Aorta (tissue), 5 donors: ENCODE data around the gene NCKAP5L. TPM values are rescaled to one million over a fixed set of nuclear protein-coding genes. Genes with fewer than 3 reads are reported as not detected.

Experiments
- ATAC-seq: fragments of 200-7000 bp; cut with Tn5 transposase; one replicate; pipeline ENCODE4 v1.9.1; 2022; ENCODE audit warnings: moderate library complexity; ENCODE audit not compliant: low FRiP score
- DNase-seq, 2 donors: peaks; one replicate each; pipeline ENCODE4 v3.0.0-alpha.2; 2020
- H3K27ac ChIP-seq, 2 donors: one replicate each; pipeline ENCODE4 v1.5.1; 2013; ENCODE audit warnings: low read length in 2 of 2, mild to moderate bottlenecking in 2 of 2, moderate library complexity in 2 of 2, control low read depth in 1 of 2, inconsistent platforms in 1 of 2, low read depth in 1 of 2
- H3K27me3 ChIP-seq, 2 donors: one replicate each; pipeline ENCODE4 v1.6.1; 2013; ENCODE audit warnings: control low read depth in 1 of 2, low read length in 1 of 2, mild to moderate bottlenecking in 1 of 2, moderate library complexity in 1 of 2; ENCODE audit not compliant: insufficient read depth in 2 of 2, control insufficient read depth in 1 of 2
- H3K36me3 ChIP-seq, 2 donors: one replicate each; pipeline ENCODE4 v1.6.1; 2013; ENCODE audit warnings: control low read depth in 1 of 2, low read length in 1 of 2, mild to moderate bottlenecking in 1 of 2; ENCODE audit not compliant: insufficient read depth in 2 of 2, control insufficient read depth in 1 of 2
- H3K4me1 ChIP-seq, 2 donors: one replicate each; pipeline ENCODE4 v1.6.1; 2013; ENCODE audit warnings: low read length in 2 of 2, control low read depth in 1 of 2, mild to moderate bottlenecking in 1 of 2, moderate library complexity in 1 of 2; ENCODE audit not compliant: insufficient read depth in 2 of 2, control insufficient read depth in 1 of 2
- H3K4me3 ChIP-seq, 2 donors: one replicate each; pipeline ENCODE4 v1.5.1; 2013; ENCODE audit warnings: low read length in 2 of 2, control low read depth in 1 of 2, mild to moderate bottlenecking in 1 of 2
- H3K9me3 ChIP-seq: one replicate; pipeline ENCODE4 v1.6.1; 2013; ENCODE audit warnings: mild to moderate bottlenecking, low read length; ENCODE audit not compliant: control insufficient read depth
- WGBS, 2 donors: extraction: QIAGEN DNeasy Blood & Tissue Kit; methylation state at CpG; one replicate each; pipeline ENCODE4 v1.1.7; 2013; 5-methylcytosine and 5-hydroxymethylcytosine counted together
- intact Hi-C, 2 donors: fragments of 100-400 bp; cut with DNase I; formaldehyde crosslinking; loops; one replicate each; pipeline versions ENCODE4 v1.14.2 to v1.15.0; 2022
- long read RNA-seq, 2 donors: library from polyadenylated mRNA; unstranded; transcript quantifications; one replicate each; pipeline ENCODE4 v2.0.0, GENCODE V29; 2020 to 2021
- polyA plus RNA-seq, 2 donors: library from polyadenylated mRNA; stranded (reverse); fragments of 200-250 nt; gene quantifications; one replicate each; pipeline ENCODE4 v1.2.3, GENCODE V29; 2013
- total RNA-seq, 2 donors: library from RNA; stranded (reverse); fragmentation: NEBNext Ultra II Directional; extraction: Animal tissue kit (Norgen Biotek cat#: 25700); gene quantifications; one replicate each; pipeline ENCODE4 v1.2.1, GENCODE V29; 2021
- donor health status: healthy with polysubstance abuse.
- donor health status: Bipolar disorder and iron deficiency.
- donor health status: DM: no; HTN: no; CAD: no.
- donor health status: DM: no; HTN: no; CAD: no.
- donor health status: DM: yes; HTN: yes; CAD: no.

NCKAP5L gene, protein sequence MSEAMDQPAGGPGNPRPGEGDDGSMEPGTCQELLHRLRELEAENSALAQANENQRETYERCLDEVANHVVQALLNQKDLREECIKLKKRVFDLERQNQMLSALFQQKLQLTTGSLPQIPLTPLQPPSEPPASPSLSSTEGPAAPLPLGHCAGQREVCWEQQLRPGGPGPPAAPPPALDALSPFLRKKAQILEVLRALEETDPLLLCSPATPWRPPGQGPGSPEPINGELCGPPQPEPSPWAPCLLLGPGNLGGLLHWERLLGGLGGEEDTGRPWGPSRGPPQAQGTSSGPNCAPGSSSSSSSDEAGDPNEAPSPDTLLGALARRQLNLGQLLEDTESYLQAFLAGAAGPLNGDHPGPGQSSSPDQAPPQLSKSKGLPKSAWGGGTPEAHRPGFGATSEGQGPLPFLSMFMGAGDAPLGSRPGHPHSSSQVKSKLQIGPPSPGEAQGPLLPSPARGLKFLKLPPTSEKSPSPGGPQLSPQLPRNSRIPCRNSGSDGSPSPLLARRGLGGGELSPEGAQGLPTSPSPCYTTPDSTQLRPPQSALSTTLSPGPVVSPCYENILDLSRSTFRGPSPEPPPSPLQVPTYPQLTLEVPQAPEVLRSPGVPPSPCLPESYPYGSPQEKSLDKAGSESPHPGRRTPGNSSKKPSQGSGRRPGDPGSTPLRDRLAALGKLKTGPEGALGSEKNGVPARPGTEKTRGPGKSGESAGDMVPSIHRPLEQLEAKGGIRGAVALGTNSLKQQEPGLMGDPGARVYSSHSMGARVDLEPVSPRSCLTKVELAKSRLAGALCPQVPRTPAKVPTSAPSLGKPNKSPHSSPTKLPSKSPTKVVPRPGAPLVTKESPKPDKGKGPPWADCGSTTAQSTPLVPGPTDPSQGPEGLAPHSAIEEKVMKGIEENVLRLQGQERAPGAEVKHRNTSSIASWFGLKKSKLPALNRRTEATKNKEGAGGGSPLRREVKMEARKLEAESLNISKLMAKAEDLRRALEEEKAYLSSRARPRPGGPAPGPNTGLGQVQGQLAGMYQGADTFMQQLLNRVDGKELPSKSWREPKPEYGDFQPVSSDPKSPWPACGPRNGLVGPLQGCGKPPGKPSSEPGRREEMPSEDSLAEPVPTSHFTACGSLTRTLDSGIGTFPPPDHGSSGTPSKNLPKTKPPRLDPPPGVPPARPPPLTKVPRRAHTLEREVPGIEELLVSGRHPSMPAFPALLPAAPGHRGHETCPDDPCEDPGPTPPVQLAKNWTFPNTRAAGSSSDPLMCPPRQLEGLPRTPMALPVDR (N-terminal part only)
- 10 to 100 TPM; 22.2 to 38.7 TPM for total RNA-seq
- polyA plus RNA-seq, result 10 to 100 TPM in 1 of 2 donors, 1 to 10 TPM in 1; 3.5 to 14.8 TPM
- long read RNA-seq, donor 1, full-length matches to known transcripts, result 3 of 15 reads
- long read RNA-seq, donor 1, partial matches to known transcripts, result 6 of 15 reads
- long read RNA-seq, donor 1, other reads (novel, unspliced or antisense), result 6 of 15 reads
- long read RNA-seq, donor 2, full-length matches to known transcripts, result 3 of 20 reads
- long read RNA-seq, donor 2, partial matches to known transcripts, result 8 of 20 reads
- long read RNA-seq, donor 2, other reads (novel, unspliced or antisense), result 9 of 20 reads

DNA sequence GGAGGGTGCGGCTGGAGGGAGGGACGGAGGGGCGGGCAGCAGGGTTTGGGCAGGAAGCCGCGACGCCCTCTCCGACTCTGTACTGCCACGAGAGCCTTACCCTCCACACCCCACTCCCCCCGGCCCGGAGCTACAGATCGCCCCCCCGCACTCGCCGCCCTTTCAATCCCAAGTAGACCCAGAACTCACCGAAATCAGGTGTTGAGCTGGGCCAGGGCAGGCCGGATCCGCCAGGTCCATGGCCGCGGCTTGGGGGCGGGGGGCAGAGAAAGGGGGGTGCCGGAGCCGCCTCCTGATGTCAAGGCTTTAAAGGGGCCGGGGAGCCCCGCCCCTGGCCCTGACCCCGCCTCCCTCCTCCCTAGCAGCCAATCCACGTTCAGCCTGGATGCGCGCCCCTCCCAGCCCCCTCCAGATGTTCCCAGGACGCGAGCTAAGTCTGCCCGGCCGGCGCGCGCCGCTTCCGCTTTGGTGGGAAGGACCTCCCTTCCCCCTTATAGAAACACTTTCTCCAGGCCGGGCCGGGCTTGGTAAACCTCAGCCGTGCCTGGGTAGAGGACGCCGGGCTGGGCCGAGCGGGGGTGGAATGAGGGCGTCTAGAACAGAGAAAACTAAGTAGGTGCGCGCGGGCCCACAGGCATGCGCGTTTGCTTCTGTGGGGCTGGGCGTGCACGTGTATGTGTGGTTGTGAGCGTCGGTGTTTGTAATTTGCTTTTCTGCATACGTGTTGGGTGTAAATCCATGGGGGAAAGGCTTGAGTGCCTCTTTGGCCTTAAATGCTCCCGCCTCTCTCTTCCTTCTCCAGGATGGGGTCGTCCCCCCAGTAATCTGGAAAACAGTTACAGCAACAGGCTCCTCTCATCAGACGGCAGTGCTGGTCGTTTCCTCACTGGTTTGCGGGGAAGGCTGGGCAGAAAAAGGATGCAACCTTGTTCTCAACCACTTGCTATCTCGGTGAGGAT, at the start of gene NCKAP5L:
Gene NCKAP5L (minus strand): TSS at position 281 of the 959 bp plus-strand sequence. CDS start 24,369 bp downstream, outside the sequence.
- Histone ChIP-seq H3K27me3 (no peaks in the 10 kb centered on the region), H3K4me1 (peaks cover 0 to 2% of the 10 kb centered on the region in 2 donors), H3K4me3 (peak within 1 kb of the TSS; percentile 77 to 79), H3K36me3 (no peaks in the 10 kb centered on the region), H3K9me3 (no peaks in the 10 kb centered on the region), H3K27ac (peak within 1 kb of the TSS; percentile 74)
- WGBS, 2 donors, result 1% methylated on average over 49 to 61 of the region's 61 CpGs
- peak; percentile 97 for ATAC-seq
- peak; percentile 99 for DNase-seq
- intact Hi-C loops, result loop anchor here in 1 of 2 donors (5.0 kb wide), 1 partner anchor 56 kb away; no protein-coding TSS in a partner anchor

DNA sequence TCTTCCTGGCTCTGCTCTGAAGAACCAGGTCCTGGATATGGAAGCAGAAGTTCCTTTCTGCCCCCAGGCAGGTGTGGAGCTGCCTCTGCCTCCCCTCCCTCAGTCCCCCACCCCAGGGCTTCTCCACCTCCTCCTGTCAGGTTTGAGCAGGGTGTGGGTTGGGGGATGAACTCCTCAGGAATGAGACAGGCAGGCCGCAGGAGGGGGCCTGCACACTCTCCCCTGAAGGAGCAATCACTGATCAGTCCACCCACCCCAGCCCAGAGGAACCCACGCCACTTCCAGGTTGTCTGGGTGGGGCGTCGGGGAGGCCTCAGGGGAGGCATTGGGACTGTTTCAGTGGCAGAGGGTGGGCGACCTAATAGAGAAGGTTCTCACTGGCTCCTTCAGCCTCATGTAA, 48.9 kb upstream of the NCKAP5L start:
- no peak overlapping the region for H3K27ac ChIP-seq
- no peaks in the 10 kb centered on the region for H3K27me3 ChIP-seq
- H3K4me3 ChIP-seq, result no peak overlapping the region
- WGBS, 2 donors, result 71 to 80% methylated on average over 5 of the region's 5 CpGs
- no peaks in the 10 kb centered on the region for H3K36me3 ChIP-seq
- H3K4me1 ChIP-seq, result no peaks in the 10 kb centered on the region
- intact Hi-C loops, result no loop called here
- DNase-seq (peak in 1 of 2 donors; percentile 27), ATAC-seq (no peak)
- no peaks in the 10 kb centered on the region for H3K9me3 ChIP-seq

DNA sequence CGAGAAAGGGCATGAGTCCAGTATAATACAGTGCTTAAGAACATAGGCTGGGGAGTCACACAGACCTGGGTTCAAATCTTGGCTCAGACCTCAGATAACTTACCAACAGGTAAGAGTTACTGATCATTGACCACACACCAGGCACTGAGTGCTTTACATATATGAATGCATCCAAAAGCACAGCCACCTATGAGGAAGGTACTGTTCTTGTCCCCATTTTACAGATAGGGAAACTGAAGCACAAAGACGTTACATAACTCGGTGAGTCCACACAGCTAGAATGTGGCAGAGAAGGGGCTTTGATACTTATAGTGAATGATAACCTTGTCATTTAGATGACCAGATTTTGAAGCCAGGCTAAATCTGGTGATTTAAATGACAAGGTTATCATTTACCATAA, 47.9 kb upstream of the NCKAP5L start:
- H3K27ac ChIP-seq, result no peak overlapping the region
- H3K36me3 ChIP-seq, result no peaks in the 10 kb centered on the region
- intact Hi-C loops, result no loop called here
- 86 to 91% methylated on average over 3 of the region's 3 CpGs for WGBS, 2 donors
- no peaks in the 10 kb centered on the region for H3K4me1 ChIP-seq
- no peak for DNase-seq
- ATAC-seq, result no peak
- no peaks in the 10 kb centered on the region for H3K9me3 ChIP-seq
- H3K4me3 ChIP-seq, result no peak overlapping the region
- H3K27me3 ChIP-seq, result no peaks in the 10 kb centered on the region

DNA sequence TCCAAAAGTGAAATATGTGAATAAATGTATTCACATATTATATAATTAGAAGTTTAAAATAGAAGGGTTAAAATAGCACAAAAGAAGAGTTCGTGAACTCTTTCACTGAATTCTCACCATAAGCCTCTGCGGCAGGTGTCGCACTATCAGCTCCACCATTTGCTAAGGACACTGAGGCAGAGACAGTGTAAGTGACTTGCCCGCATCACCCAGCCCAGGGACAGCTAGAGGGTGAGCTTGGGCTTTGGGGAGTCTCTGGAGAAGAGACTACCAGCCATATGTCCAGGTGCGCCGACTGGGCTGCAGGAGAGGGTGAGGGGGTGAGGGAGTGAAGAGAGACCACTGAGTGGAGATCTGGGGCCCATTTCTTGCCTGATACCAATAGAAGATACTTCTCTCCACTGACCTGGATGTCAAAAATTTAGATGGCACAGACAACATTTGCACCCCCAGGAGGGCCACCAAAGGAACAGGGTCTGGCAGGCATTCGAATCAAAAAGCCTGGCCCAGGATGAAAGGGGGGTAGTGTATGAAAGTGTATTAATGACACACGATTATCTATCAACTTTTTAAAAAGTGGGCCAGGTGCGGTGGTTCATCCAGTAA, 47.0 kb upstream of the NCKAP5L start:
- Histone ChIP-seq H3K36me3 (no peaks in the 10 kb centered on the region), H3K9me3 (no peaks in the 10 kb centered on the region), H3K27me3 (no peaks in the 10 kb centered on the region), H3K27ac (no peak overlapping the region), H3K4me3 (no peak overlapping the region), H3K4me1 (no peaks in the 10 kb centered on the region)
- no peak for ATAC-seq
- peak in 1 of 2 donors; percentile 33 for DNase-seq
- 92 to 94% methylated on average over 9 of the region's 9 CpGs for WGBS, 2 donors
- intact Hi-C loops, result no loop called here

DNA sequence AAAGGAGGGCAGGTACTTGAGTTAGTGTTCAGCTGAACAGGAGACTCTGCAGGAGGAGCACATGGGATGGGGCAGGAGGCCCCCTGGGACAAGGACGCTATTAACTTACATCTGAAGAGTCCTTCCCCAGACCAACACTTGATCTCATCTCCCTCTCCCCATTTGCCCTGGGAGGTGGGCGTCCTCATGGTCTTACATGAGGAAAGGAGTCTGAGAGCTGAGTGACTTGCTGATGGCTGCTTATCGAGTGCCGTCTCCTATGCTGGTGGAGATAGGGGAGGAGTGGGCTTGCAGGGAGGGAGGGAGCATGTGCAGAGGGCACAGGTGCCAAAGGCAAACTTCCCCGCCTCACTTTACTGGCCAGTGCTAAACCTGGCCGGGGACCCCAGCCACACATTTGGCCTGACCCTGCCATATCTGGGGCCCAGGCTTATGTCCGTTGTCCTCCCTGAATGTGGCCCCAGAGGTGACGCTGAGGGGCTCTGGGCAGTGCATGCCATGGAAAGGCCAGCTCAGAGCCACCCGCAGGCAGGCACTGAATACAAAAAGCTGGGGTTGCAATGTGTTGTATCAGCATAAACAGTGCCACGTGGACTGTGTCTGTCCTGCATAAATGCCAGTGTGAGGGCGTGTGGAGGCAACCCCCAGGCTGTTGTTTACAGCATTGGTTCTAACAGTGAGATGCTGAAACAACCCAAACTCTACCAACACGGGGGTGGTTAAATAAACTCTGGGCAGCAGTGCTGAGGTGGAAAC, 46.1 kb upstream of the NCKAP5L start:
- WGBS, 2 donors, result 74 to 75% methylated on average over 12 of the region's 12 CpGs
- no peaks in the 10 kb centered on the region for H3K27me3 ChIP-seq
- H3K9me3 ChIP-seq, result no peaks in the 10 kb centered on the region
- ATAC-seq (no peak), DNase-seq (peak in 1 of 2 donors; percentile 48)
- no peak overlapping the region for H3K4me3 ChIP-seq
- H3K27ac ChIP-seq, result no peak overlapping the region
- H3K36me3 ChIP-seq, result no peaks in the 10 kb centered on the region
- H3K4me1 ChIP-seq, result no peaks in the 10 kb centered on the region
- intact Hi-C loops, result no loop called here

- intact Hi-C loops, result no loop called here
- peak; percentile 51 to 55 for DNase-seq
Observed at GRCh38 chr12:49873361-49873934, 45.2 kb upstream of the NCKAP5L start.

More at GRCh38 chr12:49873361-49873934, 45.2 kb upstream of the NCKAP5L start:
- WGBS, 2 donors, result 39 to 43% methylated on average over 3 of the region's 3 CpGs
- Histone ChIP-seq H3K27me3 (no peaks in the 10 kb centered on the region), H3K4me1 (no peaks in the 10 kb centered on the region), H3K27ac (no peak overlapping the region), H3K4me3 (no peak overlapping the region), H3K36me3 (no peaks in the 10 kb centered on the region), H3K9me3 (no peaks in the 10 kb centered on the region)
- no peak for ATAC-seq
